GDM1 (cell line): ENCODE data around the gene LTBP3.

ENCODE experiments used
- DNase-seq: peaks from one replicate; lab custom pipeline; 2025; lab: John Stamatoyannopoulos, UW

The LTBP3 gene

DNA sequence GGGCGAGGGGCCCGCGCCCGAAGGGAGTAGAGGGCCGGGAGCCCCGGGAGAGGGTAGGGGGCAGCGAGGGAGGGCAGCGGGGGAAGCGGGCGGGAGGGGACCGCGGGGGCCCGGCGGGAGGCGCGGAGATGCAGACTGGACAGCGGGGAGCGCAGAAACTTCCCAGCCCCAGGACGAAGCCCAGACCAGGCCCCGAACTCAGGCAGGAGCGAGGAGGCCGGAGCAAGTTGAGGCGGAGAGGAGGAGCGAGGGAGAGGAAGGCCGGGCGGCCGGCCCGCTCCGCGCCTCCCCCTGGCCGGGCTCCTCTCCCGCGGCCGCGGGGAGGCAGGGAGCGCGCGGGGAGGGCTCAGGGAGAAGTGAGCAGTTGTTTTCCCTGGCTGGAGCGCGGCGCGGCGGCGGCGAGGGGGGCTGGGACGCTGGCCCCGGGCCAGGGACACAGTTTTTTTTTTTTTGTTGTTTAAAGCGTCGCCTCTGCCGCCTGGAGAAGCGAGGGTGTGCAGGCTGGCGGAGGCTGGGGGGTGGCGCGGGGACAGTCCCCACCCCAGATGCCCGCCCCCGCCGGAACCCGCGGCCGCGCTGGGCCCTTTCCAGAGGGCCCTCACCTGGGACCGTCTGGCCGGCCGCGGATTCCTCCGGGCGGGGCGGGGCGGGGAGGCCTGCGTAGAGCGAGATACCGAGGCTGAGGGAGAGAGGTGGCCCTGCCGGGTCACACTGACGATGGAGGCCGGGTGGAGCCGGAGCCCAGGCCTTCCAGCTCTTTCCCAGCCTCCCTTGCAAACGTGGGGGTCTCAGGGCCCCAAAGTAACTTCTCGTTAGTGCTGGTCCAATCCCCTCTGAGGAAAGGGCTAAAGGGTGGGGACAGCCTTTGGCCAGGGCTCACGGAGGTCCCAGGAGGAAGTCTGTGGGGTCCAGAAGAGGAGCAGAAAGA, at the start of gene LTBP3:
Gene LTBP3 (minus strand): TSS at position 358 of the 928 bp plus-strand sequence. CDS start 400 bp downstream, outside the sequence.
- DNase-seq = peak; percentile 20

- DNase-seq = no peak
Measured at GRCh38 chr11:65606876-65607613, 48.9 kb upstream of the LTBP3 start.

DNA sequence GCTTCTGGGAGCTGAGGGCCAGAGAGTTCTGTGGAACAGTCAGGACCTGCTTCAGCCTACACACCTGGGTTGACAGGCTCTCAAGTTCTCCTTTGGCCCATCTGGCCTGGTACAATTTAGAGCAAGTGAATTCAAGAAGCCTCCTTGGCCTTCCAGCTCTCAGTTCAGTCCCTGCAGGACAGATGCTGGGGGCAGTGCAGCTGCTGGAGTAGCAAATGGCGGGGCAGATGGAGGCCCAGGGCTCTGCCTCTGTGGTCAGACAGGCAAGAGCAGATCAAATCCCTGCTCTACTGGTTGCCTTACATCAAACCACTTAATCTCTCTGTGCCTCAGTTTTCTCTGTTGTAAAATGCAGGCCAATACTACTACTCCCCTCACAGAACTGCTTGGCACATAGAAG, 46.1 kb upstream of the LTBP3 start:
- DNase-seq = no peak

- no peak for DNase-seq
Measured at GRCh38 chr11:65599955-65600246, 41.7 kb upstream of the LTBP3 start.

GRCh38 chr11:65599216-65599954, 41.2 kb upstream of the LTBP3 start:
- DNase-seq = no peak

GRCh38 chr11:65598258-65598699, 40.1 kb upstream of the LTBP3 start:
- no peak for DNase-seq

- DNase-seq = no peak
Measured at GRCh38 chr11:65596520-65596919, 38.4 kb upstream of the LTBP3 start.

DNA sequence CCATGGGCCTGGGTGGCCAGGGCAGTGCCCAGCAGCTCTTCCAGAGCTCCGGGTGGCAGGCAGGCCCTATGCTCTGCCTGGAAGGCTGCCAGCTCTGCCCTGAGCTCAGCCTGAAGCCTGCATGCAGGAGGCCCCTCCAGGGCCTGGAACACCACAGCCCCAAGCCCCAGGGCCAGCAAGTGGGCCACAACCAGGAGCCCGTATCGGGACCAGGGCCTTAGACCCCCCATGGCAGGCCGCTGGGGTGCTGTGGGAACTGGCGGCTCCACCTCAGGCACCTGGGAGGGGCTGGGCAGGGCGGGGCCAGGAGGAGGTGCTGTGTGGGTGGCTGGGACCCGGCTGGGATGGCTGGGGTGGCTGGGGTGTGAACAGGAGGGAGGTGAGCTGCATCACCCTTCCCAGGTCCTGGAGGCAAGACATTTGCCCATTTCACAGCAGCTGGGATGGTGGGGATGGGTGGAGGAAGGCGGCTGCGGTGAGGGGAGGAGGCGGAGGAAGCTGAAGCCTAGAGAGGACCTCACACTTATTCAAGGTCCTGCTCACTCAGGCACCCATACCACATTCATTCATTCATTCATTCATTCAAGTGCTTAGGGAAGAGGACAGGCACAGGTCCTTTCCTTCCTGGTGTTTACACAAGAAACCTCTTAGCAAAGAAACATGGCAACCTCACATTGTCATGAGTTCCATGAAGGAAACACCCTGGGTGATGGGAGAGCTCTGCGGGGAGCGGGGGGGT, 37.6 kb upstream of the LTBP3 start, which contains the start of gene KCNK7:
Gene KCNK7 (minus strand): TSS at position 258 of the 739 bp plus-strand sequence. CDS start 28 bp downstream, at position 230.
- no peak for DNase-seq

GRCh38 chr11:65595131-65595530, 37.0 kb upstream of the LTBP3 start:
- DNase-seq = no peak

- no peak for DNase-seq
Measured at GRCh38 chr11:65593518-65594414, 35.6 kb upstream of the LTBP3 start.

DNA sequence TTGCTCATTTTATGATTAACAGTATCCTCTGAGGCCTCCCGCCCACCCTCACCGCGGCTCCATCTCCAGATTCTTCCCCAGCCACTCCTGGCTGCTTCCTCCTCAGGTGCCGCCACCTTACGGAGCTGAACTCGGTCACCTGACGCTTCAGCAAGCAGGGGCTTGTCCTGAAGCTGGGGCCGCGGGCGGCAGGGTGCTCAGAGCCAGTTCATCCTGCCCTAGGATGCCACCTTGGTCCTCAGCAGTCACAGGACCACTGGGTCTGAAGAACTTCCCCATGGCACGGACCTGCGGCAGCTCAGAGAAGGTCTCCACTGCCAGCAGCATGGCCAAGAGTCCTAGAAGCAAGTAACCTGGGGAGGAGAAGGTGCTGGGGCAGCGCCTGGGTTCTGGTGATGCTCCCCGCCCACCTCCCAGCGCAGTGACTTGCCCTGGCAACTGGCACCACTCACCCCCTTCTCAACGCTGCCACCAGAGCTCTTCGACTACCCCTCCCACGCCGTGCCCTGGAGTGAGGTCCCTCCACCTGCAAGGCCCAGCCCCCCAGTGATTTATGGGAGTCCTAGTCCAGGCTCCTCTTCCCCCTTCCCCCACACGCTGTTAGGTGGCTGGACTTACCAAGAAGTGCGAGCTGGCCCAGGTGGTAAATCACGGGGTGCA, 34.8 kb upstream of the LTBP3 start:
- no peak for DNase-seq

DNA sequence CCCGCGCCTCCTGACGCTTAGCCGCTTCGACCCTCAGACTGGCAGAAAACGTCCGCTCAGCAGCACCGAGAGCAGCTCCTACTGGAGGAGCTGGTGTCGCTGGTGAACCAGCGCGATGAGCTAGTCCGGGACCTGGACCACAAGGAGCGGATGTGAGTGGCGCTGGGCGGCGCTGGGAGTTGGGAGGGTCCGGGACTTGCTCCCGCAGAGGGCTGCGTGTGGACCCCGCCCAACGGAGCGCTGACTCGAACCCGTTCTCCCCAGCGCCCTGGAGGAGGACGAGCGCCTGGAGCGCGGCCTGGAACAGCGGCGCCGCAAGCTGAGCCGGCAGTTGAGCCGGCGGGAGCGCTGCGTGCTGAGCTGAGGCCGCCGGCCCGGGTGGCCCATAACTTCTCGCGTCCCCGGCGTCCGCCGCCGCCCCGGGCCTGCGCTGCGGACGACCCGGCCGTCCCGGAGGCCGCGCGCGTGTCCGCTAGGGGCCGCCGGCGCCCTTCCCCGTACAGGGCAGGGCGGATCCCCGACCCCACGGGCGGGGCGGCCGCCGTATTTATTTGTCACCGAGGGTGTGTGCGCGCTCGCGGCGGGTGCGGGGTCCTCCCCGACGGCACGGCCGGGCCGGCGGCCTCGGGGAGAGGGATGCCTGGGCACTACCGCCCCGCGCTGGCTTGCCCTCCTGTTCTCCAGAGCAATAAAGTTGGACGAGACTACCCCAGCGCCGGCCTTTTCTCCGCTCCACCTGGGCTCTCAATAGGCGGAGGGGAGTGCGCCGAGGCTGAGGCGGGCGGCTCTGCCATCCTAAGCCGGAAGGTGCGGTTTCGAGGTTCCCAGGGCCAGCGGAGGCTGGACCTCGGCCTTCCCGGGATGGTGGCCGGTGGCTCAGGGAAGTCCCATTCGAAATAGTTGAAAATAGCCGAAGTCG, 34.0 kb upstream of the LTBP3 start:
- DNase-seq = no peak

DNA sequence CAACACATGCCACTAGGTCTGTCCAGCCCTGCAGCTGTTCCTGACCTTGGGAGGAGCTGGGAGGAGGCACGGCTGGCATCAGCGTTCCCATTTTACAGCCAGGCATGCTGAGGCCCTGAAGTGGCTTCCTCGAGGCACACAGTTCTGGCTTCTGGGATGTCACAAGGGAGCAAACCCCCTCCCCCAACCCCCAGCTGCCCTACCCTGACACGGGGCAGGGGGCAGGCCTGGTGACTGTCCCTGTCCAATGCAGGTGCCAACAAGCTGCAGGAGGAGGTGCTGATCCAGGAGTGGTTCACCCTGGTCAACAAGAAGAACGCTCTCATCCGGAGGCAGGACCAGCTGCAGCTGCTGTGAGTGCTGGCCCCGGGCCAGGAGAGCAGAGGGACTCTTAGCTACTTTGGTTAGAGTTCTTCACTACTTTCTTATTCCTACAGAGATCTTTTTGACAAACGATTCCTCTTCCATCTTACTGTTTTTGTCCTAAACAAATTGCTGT, 32.1 kb upstream of the LTBP3 start:
- no peak for DNase-seq

DNA sequence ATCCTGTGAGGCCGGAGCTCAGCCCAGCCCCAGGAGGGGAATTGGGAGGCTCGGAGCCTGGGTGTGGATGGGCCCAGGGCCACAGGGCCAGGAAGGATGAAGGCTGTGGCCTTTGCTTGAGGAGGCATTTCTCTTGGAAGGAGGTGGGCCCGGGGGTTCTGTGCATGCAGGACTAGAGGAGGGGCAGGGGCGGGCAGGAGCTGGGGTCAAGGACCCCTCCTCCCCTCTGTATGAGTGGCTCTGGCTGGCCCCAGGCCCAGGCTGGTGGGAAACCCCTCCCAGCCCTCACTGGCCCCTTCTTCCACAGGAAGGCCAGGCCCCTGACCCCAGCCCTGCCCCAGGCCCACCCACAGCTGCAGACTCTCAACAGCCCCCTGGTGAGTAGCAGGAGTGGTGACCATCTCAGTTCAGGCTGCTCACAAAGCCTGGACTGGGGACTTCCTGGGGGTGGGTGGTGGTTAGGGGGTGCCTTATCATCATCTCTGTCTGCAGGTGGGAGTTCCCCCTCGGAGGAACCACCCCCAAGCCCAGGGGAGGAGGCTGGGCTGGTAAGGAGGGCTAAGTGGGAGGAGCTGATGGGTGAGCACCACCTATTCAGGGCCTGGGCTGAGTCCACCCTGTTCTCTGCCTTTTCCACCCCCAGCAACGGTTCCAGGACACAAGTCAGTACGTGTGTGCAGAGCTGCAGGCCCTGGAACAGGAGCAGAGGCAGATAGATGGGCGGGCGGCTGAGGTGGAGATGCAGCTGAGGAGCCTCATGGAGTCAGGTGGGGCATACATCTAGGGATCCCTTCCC, 31.5 kb upstream of the LTBP3 start:
- no peak for DNase-seq

- peak; percentile 65 for DNase-seq
Measured at GRCh38 chr11:65588199-65589054, 30.3 kb upstream of the LTBP3 start.

GRCh38 chr11:65586676-65587075, 28.5 kb upstream of the LTBP3 start:
- no peak for DNase-seq

DNA sequence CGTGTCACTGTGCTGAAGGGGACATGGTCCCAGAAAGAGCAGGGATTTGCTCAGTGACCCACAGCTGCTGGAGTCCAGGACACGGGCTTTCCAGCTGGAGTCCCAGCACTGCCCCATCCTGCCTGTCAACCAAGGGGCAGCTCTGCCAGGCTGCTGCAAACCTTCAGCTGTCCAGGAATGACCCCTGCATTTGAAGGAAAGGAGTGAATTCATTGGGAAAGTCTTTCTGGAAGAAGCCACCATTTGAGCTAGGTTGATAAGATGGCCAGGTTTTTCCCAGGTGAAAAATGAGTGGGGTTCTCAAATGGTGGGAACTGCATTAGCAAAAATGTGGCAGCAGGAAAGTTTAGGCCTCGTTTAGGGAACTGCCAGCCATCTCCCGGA, 28.1 kb upstream of the LTBP3 start:
- DNase-seq = no peak
